Measurements from ENCODE around the gene TMEM114.

TMEM114 gene

GRCh38 chr16:8589900-8590688 lies at the start of gene TMEM114:
Gene TMEM114, minus strand, starts transcription at chr16:8590511. Its CDS starts 673 bp downstream, at chr16:8589838.
- no peak for DNase-seq (ENCODE audit: extremely low read depth in 1 of 2, low read depth in 1 of 2)

GRCh38 chr16:8639694-8640093 lies 49.4 kb upstream of the TMEM114 start:
- no peak for DNase-seq (ENCODE audit: extremely low read depth in 1 of 2, low read depth in 1 of 2)

- no peak for DNase-seq (ENCODE audit: extremely low read depth in 1 of 2, low read depth in 1 of 2)
These were observed 44.9 kb upstream of the TMEM114 start for GRCh38 chr16:8634991-8635736.

- no peak for DNase-seq (ENCODE audit: extremely low read depth in 1 of 2, low read depth in 1 of 2)
These were observed 42.4 kb upstream of the TMEM114 start for GRCh38 chr16:8632675-8633182.

- no peak for DNase-seq (ENCODE audit: extremely low read depth in 1 of 2, low read depth in 1 of 2)
These were observed 41.6 kb upstream of the TMEM114 start for GRCh38 chr16:8631818-8632465.

- DNase-seq (ENCODE audit: extremely low read depth in 1 of 2, low read depth in 1 of 2) = no peak
These were observed 41.1 kb upstream of the TMEM114 start for GRCh38 chr16:8631373-8631772.

- no peak for DNase-seq (ENCODE audit: extremely low read depth in 1 of 2, low read depth in 1 of 2)
These were observed 40.1 kb upstream of the TMEM114 start for GRCh38 chr16:8630255-8630953.

GRCh38 chr16:8628981-8629725 lies 38.8 kb upstream of the TMEM114 start:
- no peak for DNase-seq (ENCODE audit: extremely low read depth in 1 of 2, low read depth in 1 of 2)

- no peak for DNase-seq (ENCODE audit: extremely low read depth in 1 of 2, low read depth in 1 of 2)
These were observed 37.1 kb upstream of the TMEM114 start for GRCh38 chr16:8627456-8627855.

GRCh38 chr16:8626946-8627345 lies 36.6 kb upstream of the TMEM114 start:
- DNase-seq (ENCODE audit: extremely low read depth in 1 of 2, low read depth in 1 of 2) = no peak

- DNase-seq (ENCODE audit: extremely low read depth in 1 of 2, low read depth in 1 of 2) = no peak
These were observed 35.3 kb upstream of the TMEM114 start for GRCh38 chr16:8625491-8626087.

- DNase-seq (ENCODE audit: extremely low read depth in 1 of 2, low read depth in 1 of 2) = no peak
These were observed 33.3 kb upstream of the TMEM114 start for GRCh38 chr16:8623634-8624033.

- DNase-seq (ENCODE audit: extremely low read depth in 1 of 2, low read depth in 1 of 2) = no peak
These were observed 32.0 kb upstream of the TMEM114 start for GRCh38 chr16:8622315-8622656.

- DNase-seq (ENCODE audit: extremely low read depth in 1 of 2, low read depth in 1 of 2) = peak; percentile 71 to 90
These were observed 31.4 kb upstream of the TMEM114 start, which contains the start of gene METTL22 for GRCh38 chr16:8621572-8622314. Gene METTL22, plus strand, starts transcription at chr16:8621698. Its CDS starts 3,968 bp downstream, at chr16:8625666.

- no peak for DNase-seq (ENCODE audit: extremely low read depth in 1 of 2, low read depth in 1 of 2)
These were observed 30.9 kb upstream of the TMEM114 start for GRCh38 chr16:8621222-8621571.

GRCh38 chr16:8620535-8620934 lies 30.2 kb upstream of the TMEM114 start:
- DNase-seq (ENCODE audit: extremely low read depth in 1 of 2, low read depth in 1 of 2) = no peak

GRCh38 chr16:8619671-8620370 lies 29.5 kb upstream of the TMEM114 start:
- DNase-seq (ENCODE audit: extremely low read depth in 1 of 2, low read depth in 1 of 2) = no peak

GRCh38 chr16:8614435-8615029 lies 24.2 kb upstream of the TMEM114 start:
- no peak for DNase-seq (ENCODE audit: extremely low read depth in 1 of 2, low read depth in 1 of 2)

All from activated CD8-positive, alpha-beta memory T cell treated with anti-CD3 and anti-CD28 coated beads for 1 hour (primary cell).